D341Med (cell line): ENCODE data around the gene PDGFC.

Experiments used
- DNase-seq: peaks from one replicate; pipeline ENCODE4 v3.0.0; 2012; ENCODE audit warnings: low spot score

The PDGFC gene

GRCh38 chr4:156782491-156782890 is 189.1 kb downstream of the PDGFC start:
- DNase-seq: no peak

GRCh38 chr4:156781852-156782251 is 189.7 kb downstream of the PDGFC start:
- no peak for DNase-seq

- no peak for DNase-seq
Observed at GRCh38 chr4:156779774-156780173, 191.8 kb downstream of the PDGFC start.

GRCh38 chr4:156779042-156779441 is 192.6 kb downstream of the PDGFC start:
- DNase-seq: no peak

- no peak for DNase-seq
Observed at GRCh38 chr4:156778606-156779005, 193.0 kb downstream of the PDGFC start.

- DNase-seq: no peak
Observed at GRCh38 chr4:156778093-156778492, 193.5 kb downstream of the PDGFC start.

GRCh38 chr4:156775813-156776212 is 195.8 kb downstream of the PDGFC start:
- DNase-seq: no peak

- no peak for DNase-seq
Observed at GRCh38 chr4:156774422-156774821, 197.2 kb downstream of the PDGFC start.

- no peak for DNase-seq
Observed at GRCh38 chr4:156773648-156774357, 197.8 kb downstream of the PDGFC start.

GRCh38 chr4:156771171-156771837 is 200.3 kb downstream of the PDGFC start:
- peak; percentile 33 for DNase-seq

GRCh38 chr4:156770140-156770539 is 201.5 kb downstream of the PDGFC start:
- no peak for DNase-seq

- no peak for DNase-seq
Observed at GRCh38 chr4:156767911-156768415, 203.6 kb downstream of the PDGFC start.

GRCh38 chr4:156766846-156767245 is 204.8 kb downstream of the PDGFC start:
- no peak for DNase-seq

GRCh38 chr4:156765277-156765676 is 206.3 kb downstream of the PDGFC start:
- DNase-seq: no peak

GRCh38 chr4:156764846-156765245 is 206.8 kb downstream of the PDGFC start:
- DNase-seq: no peak

- DNase-seq: no peak
Observed at GRCh38 chr4:156764145-156764544, 207.5 kb downstream of the PDGFC start.

- peak; percentile 42 for DNase-seq
Observed at GRCh38 chr4:156763511-156763910, 208.1 kb downstream of the PDGFC start.

GRCh38 chr4:156762851-156763250 is 208.7 kb downstream of the PDGFC start:
- DNase-seq: no peak

- no peak for DNase-seq
Observed at GRCh38 chr4:156756118-156756517, 215.5 kb downstream of the PDGFC start.

GRCh38 chr4:156754832-156755570 is 216.6 kb downstream of the PDGFC start:
- DNase-seq: no peak

GRCh38 chr4:156751486-156751885 is 220.1 kb downstream of the PDGFC start:
- DNase-seq: no peak

- no peak for DNase-seq
Observed at GRCh38 chr4:156749426-156750403, 221.9 kb downstream of the PDGFC start.
